Gastroesophageal sphincter (tissue), 3 donors: Measurements from ENCODE around the gene FBXL17.

Experiments used
- EP300 ChIP-seq: sonication (generic); formaldehyde crosslinking; IDR thresholded peaks from one replicate; pipeline ENCODE4 v1.6.1; 2017; ENCODE audit warnings: antibody characterized with exemption, mild to moderate bottlenecking
- POLR2A ChIP-seq, 2 donors: fragments of 450-650 bp; IDR thresholded peaks; one replicate each; pipeline ENCODE4 v1.6.1; 2017; ENCODE audit warnings: antibody characterized with exemption in 2 of 2, mild to moderate bottlenecking in 2 of 2, moderate library complexity in 1 of 2
- POLR2AphosphoS5 ChIP-seq: sonication (generic); formaldehyde crosslinking; IDR thresholded peaks from one replicate; pipeline ENCODE4 v1.6.1; 2017; ENCODE audit warnings: antibody characterized with exemption
- TF ChIP-seq, protein P1 (sequence below), 4 experiments: fragments of 200-600 bp in 2 of 4; fragments of 450-650 bp in 2 of 4; sonication (generic) in 1 of 4; IDR thresholded peaks; one replicate each; pipeline ENCODE4 v1.5.1; 2017 to 2019; ENCODE audit warnings: antibody characterized with exemption in 4 of 4, mild to moderate bottlenecking in 2 of 4, moderate library complexity in 2 of 4

DNA sequence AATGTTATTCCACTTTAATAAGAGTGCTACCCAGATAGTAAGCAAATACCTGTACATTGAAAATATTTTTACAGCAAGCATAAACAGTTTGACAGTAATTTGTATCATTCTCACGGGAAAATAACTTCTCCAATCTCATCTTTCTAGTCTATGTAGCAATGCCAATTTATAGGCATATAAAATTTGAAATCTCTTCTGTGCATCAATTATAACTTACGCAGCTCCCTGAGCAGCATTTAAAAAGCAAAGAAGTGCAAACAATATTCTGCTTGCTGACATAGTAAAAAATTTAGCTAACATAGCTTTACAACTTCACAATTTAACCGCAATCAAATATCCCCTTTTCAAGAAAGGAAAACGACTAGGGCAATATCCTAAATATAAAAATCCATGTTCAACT lies 257.3 kb downstream of the FBXL17 start:
- TF ChIP-seq POLR2A (IDR thresholded peaks at IDR 0.05) = no peak
- TF ChIP-seq, protein P1, sequence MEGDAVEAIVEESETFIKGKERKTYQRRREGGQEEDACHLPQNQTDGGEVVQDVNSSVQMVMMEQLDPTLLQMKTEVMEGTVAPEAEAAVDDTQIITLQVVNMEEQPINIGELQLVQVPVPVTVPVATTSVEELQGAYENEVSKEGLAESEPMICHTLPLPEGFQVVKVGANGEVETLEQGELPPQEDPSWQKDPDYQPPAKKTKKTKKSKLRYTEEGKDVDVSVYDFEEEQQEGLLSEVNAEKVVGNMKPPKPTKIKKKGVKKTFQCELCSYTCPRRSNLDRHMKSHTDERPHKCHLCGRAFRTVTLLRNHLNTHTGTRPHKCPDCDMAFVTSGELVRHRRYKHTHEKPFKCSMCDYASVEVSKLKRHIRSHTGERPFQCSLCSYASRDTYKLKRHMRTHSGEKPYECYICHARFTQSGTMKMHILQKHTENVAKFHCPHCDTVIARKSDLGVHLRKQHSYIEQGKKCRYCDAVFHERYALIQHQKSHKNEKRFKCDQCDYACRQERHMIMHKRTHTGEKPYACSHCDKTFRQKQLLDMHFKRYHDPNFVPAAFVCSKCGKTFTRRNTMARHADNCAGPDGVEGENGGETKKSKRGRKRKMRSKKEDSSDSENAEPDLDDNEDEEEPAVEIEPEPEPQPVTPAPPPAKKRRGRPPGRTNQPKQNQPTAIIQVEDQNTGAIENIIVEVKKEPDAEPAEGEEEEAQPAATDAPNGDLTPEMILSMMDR (IDR thresholded peaks at IDR 0.05) = no peak
- no peak for TF ChIP-seq POLR2AphosphoS5
- no peak for TF ChIP-seq EP300
